SK-N-MC (cell line): Measurements from ENCODE around the gene DAO.

Source experiments
- EZH2 ChIP-seq: fragments of 200-600 bp; sonication (generic); IDR thresholded peaks from one replicate; pipeline ENCODE4 v1.6.1; 2017; ENCODE audit warnings: antibody characterized with exemption
- FOXP2 ChIP-seq: optimal IDR thresholded peaks from 2 replicates; pipeline ENCODE3; 2011; ENCODE audit warnings: mild to moderate bottlenecking, moderate library complexity; ENCODE audit not compliant: insufficient read depth; ENCODE audit errors: extremely low read length, control extremely low read depth
- POLR2AphosphoS5 ChIP-seq: IDR thresholded peaks from 2 replicates; pipeline ENCODE4 v1.6.1; 2012; ENCODE audit warnings: mild to moderate bottlenecking, low read depth, low read length, borderline replicate concordance

DNA sequence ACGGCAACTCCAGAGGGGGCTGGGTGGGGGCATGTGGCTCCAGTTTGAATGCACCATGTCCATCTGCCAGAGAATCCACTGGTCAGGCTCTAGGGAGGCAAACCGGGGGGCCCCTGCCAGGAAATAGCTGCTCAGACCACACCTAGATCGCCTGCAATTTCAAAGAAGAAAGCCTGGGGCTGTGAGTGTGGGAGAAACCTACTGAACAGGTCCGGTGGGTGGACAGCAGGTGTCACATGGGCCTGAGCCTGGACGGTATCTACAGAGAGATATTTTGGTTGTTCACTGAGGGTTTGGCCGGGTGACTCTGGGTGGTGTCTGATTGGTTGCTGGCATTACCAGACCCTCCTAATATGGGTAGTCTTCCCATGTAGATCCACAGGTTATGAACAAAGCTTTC lies 32.0 kb downstream of the DAO start:
- no peak for TF ChIP-seq EZH2
- no peak for TF ChIP-seq POLR2AphosphoS5
- TF ChIP-seq FOXP2: no peak
